NCI-H2107 treated with DMSO at 0.1 percent for 48 hours (cell line): ENCODE results near the gene SPART.

Experiments
- DNase-seq: peaks from one replicate; lab custom pipeline; 2025; ENCODE audit not compliant: unreplicated experiment; lab: John Stamatoyannopoulos, UW

Gene SPART

GRCh38 chr13:36258831-36259230 lies 87.4 kb downstream of the SPART start:
- DNase-seq, result no peak
